Right atrium auricular region (tissue), 2 donors: ENCODE data around the gene COL28A1. TPM values are rescaled to one million over a fixed set of nuclear protein-coding genes. Genes with fewer than 3 reads are reported as not detected.
"Not testable (repeated sequence)": the region's sequence is repeated elsewhere in the genome, so short reads cannot be mapped to it uniquely, and the experiment has no call there.

ENCODE experiments used
- DNase-seq: peaks from one replicate; pipeline ENCODE4 v3.0.0-alpha.2; 2019; ENCODE audit warnings: low spot score
- H3K27ac ChIP-seq, 2 donors: fragments of 200-600 bp; sonication (generic); 1 replicate in 1 of 2; 2 replicates in 1 of 2; pipeline ENCODE4 v1.5.1; 2016 to 2019
- H3K27me3 ChIP-seq, 2 donors: fragments of 200-600 bp; sonication (generic); one replicate each; pipeline versions ENCODE4 v1.5.1 to v1.6.0; 2017 to 2019
- H3K36me3 ChIP-seq: fragments of 200-600 bp; sonication (generic); one replicate; pipeline ENCODE4 v1.5.1; 2016
- H3K4me1 ChIP-seq, 2 donors: fragments of 200-600 bp; sonication (generic); one replicate each; pipeline versions ENCODE4 v1.5.1 to v1.6.0; 2017 to 2019
- H3K4me3 ChIP-seq, 2 donors: fragments of 200-600 bp; sonication (generic); 1 replicate in 1 of 2; 2 replicates in 1 of 2; pipeline ENCODE4 v1.5.1; 2017 to 2019; ENCODE audit warnings: mild to moderate bottlenecking in 1 of 2, moderate library complexity in 1 of 2
- H3K9me3 ChIP-seq, 2 donors: fragments of 200-600 bp; sonication (generic); one replicate each; pipeline ENCODE4 v1.5.1; 2019
- total RNA-seq, 2 donors: library from RNA; depleted of rRNA; stranded (reverse); fragments of >200 nt; gene quantifications; one replicate each; pipeline ENCODE4 v1.1.0, GENCODE V29; 2016
- TF ChIP-seq, protein P1 (sequence below), 2 donors: fragments of 200-600 bp; sonication (generic); IDR thresholded peaks; one replicate each; pipeline ENCODE4 v1.5.1; 2019; ENCODE audit warnings: antibody characterized with exemption in 2 of 2

The COL28A1 gene
- total RNA-seq, 2 donors from 2014 or later = 1.5 to 2.3 TPM

DNA sequence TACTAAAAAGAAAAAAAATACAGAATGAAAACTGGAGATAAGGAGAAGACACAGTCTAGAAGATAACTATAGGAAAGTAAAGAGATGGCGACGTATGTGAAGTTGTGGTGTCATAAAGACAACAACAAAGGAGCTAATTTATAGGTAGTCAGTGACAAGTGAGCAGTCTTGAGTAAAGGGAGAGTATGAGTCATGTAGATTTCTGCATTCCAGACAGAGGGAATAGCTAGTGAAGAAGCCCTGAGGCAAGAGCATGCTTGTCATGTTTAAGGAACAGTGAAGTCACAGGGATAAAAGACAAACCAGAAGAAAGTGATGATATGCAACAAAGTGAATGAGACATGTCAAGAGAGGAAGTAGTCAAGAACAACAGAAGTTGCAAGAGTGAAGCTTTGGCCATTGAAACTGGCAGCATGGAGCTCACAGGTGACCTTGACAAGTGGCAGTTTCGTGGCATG is 28.7 kb upstream of the COL28A1 start:
- Histone ChIP-seq H3K4me3 (no peak overlapping the region), H3K27me3 (no peaks in the 10 kb centered on the region), H3K4me1 (peaks cover 0 to 24% of the 10 kb centered on the region in 2 donors), H3K36me3 (no peaks in the 10 kb centered on the region), H3K27ac (no peak overlapping the region), H3K9me3 (no peaks in the 10 kb centered on the region)
- DNase-seq = no peak
- TF ChIP-seq, protein P1, sequence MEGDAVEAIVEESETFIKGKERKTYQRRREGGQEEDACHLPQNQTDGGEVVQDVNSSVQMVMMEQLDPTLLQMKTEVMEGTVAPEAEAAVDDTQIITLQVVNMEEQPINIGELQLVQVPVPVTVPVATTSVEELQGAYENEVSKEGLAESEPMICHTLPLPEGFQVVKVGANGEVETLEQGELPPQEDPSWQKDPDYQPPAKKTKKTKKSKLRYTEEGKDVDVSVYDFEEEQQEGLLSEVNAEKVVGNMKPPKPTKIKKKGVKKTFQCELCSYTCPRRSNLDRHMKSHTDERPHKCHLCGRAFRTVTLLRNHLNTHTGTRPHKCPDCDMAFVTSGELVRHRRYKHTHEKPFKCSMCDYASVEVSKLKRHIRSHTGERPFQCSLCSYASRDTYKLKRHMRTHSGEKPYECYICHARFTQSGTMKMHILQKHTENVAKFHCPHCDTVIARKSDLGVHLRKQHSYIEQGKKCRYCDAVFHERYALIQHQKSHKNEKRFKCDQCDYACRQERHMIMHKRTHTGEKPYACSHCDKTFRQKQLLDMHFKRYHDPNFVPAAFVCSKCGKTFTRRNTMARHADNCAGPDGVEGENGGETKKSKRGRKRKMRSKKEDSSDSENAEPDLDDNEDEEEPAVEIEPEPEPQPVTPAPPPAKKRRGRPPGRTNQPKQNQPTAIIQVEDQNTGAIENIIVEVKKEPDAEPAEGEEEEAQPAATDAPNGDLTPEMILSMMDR (IDR thresholded peaks at IDR 0.05) = no peak

GRCh38 chr7:7563813-7564212 is 28.1 kb upstream of the COL28A1 start:
- TF ChIP-seq, protein P1 (IDR thresholded peaks at IDR 0.05) = no peak
- Histone ChIP-seq H3K27me3 (no peaks in the 10 kb centered on the region), H3K36me3 (no peaks in the 10 kb centered on the region), H3K4me1 (peaks cover 0 to 18% of the 10 kb centered on the region in 2 donors), H3K9me3 (peaks cover 0 to 3% of the 10 kb centered on the region in 2 donors), H3K27ac (no peak overlapping the region), H3K4me3 (no peak overlapping the region)
- no peak for DNase-seq

DNA sequence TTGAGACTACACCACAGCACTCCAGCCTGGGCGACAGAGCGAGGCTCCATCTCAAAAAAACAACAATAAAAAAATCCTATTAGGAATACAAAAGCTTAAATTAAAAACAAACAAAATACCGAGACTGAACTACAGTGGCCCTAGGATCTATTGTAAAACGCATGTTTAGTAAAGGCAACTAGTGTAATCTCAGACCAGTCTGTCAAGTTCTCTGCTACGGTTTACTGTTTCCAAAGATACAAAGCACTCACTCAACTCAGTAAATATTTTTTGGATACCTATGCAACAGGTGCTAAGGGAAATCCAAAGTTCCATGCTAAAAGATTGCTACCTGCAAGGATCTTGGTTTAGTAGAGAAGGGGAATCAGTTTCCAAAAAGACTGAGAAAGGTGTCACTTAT is 27.6 kb upstream of the COL28A1 start:
- no peak overlapping the region for H3K27ac ChIP-seq
- H3K27me3 ChIP-seq = no peaks in the 10 kb centered on the region
- H3K36me3 ChIP-seq = no peaks in the 10 kb centered on the region
- TF ChIP-seq, protein P1 (IDR thresholded peaks at IDR 0.05) = no peak
- H3K9me3 ChIP-seq = peaks cover 0 to 5% of the 10 kb centered on the region in 2 donors
- H3K4me3 ChIP-seq = no peak overlapping the region
- peaks cover 0 to 13% of the 10 kb centered on the region in 2 donors for H3K4me1 ChIP-seq
- DNase-seq = no peak

DNA sequence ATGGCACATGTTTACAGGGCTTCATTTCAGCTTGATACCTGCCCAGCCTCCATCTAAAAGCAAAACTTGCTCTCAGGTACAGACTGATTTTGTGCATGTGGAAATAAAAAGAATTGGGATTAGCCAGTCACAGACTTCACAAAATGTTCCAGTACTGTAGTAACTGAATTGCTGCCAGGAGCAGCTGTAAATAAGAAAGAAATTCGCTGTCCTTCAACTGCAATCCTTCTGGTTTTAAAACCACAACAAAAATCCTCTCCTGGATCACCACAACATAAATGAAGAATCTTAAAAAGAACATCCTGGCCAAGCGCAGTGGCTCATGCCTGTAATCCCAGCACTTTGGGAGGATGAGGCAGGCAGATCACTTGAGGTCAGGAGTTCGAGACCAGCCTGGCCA is 27.1 kb upstream of the COL28A1 start:
- Histone ChIP-seq H3K9me3 (peaks cover 0 to 5% of the 10 kb centered on the region in 2 donors), H3K36me3 (no peaks in the 10 kb centered on the region), H3K4me3 (no peak overlapping the region), H3K27me3 (no peaks in the 10 kb centered on the region), H3K27ac (no peak overlapping the region), H3K4me1 (peaks cover 0 to 8% of the 10 kb centered on the region in 2 donors)
- no peak for DNase-seq
- TF ChIP-seq, protein P1 (IDR thresholded peaks at IDR 0.05) = no peak

GRCh38 chr7:7561591-7561990 is 25.9 kb upstream of the COL28A1 start:
- not testable (repeated sequence) for H3K36me3 ChIP-seq, DNase-seq, H3K4me1 ChIP-seq, H3K27me3 ChIP-seq, H3K4me3 ChIP-seq, H3K9me3 ChIP-seq, H3K27ac ChIP-seq

GRCh38 chr7:7557252-7557651 is 21.6 kb upstream of the COL28A1 start:
- no peaks in the 10 kb centered on the region for H3K4me1 ChIP-seq
- no peaks in the 10 kb centered on the region for H3K36me3 ChIP-seq
- H3K27ac ChIP-seq = no peak overlapping the region
- H3K27me3 ChIP-seq = no peaks in the 10 kb centered on the region
- no peak overlapping the region for H3K4me3 ChIP-seq
- TF ChIP-seq, protein P1 (IDR thresholded peaks at IDR 0.05) = no peak
- DNase-seq = no peak
- peaks cover 0 to 5% of the 10 kb centered on the region in 2 donors for H3K9me3 ChIP-seq
